NCI-H187 treated with DMSO at 0.1 percent for 48 hours (cell line): ENCODE measurements around the gene RIOX2.
A peak's percentile ranks its signal among the peaks of the same experiment; 100 is the strongest.

Source experiments
- DNase-seq: peaks from one replicate; lab custom pipeline; 2025; lab: John Stamatoyannopoulos, UW

The RIOX2 gene

GRCh38 chr3:97954228-97954827 is 17.9 kb downstream of the RIOX2 start:
- DNase-seq = no peak

GRCh38 chr3:97952872-97953271 is 19.4 kb downstream of the RIOX2 start:
- DNase-seq = no peak

GRCh38 chr3:97952280-97952679 is 20.0 kb downstream of the RIOX2 start:
- DNase-seq = no peak

- DNase-seq = no peak
Observed at GRCh38 chr3:97950360-97950759, 21.9 kb downstream of the RIOX2 start.

- DNase-seq = no peak
Observed at GRCh38 chr3:97949743-97950142, 22.5 kb downstream of the RIOX2 start.

- DNase-seq = no peak
Observed at GRCh38 chr3:97949110-97949485, 23.1 kb downstream of the RIOX2 start.

GRCh38 chr3:97948351-97949109 is 23.7 kb downstream of the RIOX2 start:
- no peak for DNase-seq

GRCh38 chr3:97942801-97943546 is 29.3 kb downstream of the RIOX2 start:
- peak; percentile 47 for DNase-seq

GRCh38 chr3:97940034-97940433 is 32.2 kb downstream of the RIOX2 start:
- peak; percentile 17 for DNase-seq

- no peak for DNase-seq
Observed at GRCh38 chr3:97939401-97939800, 32.8 kb downstream of the RIOX2 start.

GRCh38 chr3:97938444-97938843 is 33.8 kb downstream of the RIOX2 start:
- no peak for DNase-seq

- no peak for DNase-seq
Observed at GRCh38 chr3:97937205-97937604, 35.0 kb downstream of the RIOX2 start.

- no peak for DNase-seq
Observed at GRCh38 chr3:97935842-97936241, 36.4 kb downstream of the RIOX2 start.

- DNase-seq = no peak
Observed at GRCh38 chr3:97934980-97935695, 37.1 kb downstream of the RIOX2 start.

- no peak for DNase-seq
Observed at GRCh38 chr3:97932387-97932801, 39.8 kb downstream of the RIOX2 start.

GRCh38 chr3:97931218-97931617 is 41.0 kb downstream of the RIOX2 start:
- no peak for DNase-seq

GRCh38 chr3:97930018-97930417 is 42.2 kb downstream of the RIOX2 start:
- no peak for DNase-seq

- DNase-seq = no peak
Observed at GRCh38 chr3:97928986-97929385, 43.2 kb downstream of the RIOX2 start.

GRCh38 chr3:97927704-97928103 is 44.5 kb downstream of the RIOX2 start:
- no peak for DNase-seq

GRCh38 chr3:97917813-97918536 is 54.3 kb downstream of the RIOX2 start:
- DNase-seq = no peak

GRCh38 chr3:97916576-97916975 is 55.7 kb downstream of the RIOX2 start:
- DNase-seq = no peak

GRCh38 chr3:97914388-97914787 is 57.8 kb downstream of the RIOX2 start:
- no peak for DNase-seq
